ENCODE measurements around the gene TMEM92. TPM values are rescaled to one million over a fixed set of nuclear protein-coding genes. Genes with fewer than 3 reads are reported as not detected.
"Not testable (repeated sequence)": the region's sequence is repeated elsewhere in the genome, so short reads cannot be mapped to it uniquely, and the experiment has no call there.

TMEM92 gene
- total RNA-seq, 3 donors from 2014 or later (not counting 1 experiment from before 2014, with no cell fraction given) = not detected

- Mint-ChIP-seq H3K27me3 (ENCODE audit: low read depth in 2 of 2) (peaks cover 16 to 20% of the 10 kb centered on the region in 2 donors), H3K27ac (no peak overlapping the region), H3K36me3 (no peaks in the 10 kb centered on the region), H3K4me1 (peaks cover 7 to 14% of the 10 kb centered on the region in 2 donors), H3K4me3 (no peak overlapping the region), H3K9me3 (no peaks in the 10 kb centered on the region)
- intact Hi-C loops (cut with micrococcal nuclease) = no loop called here
- no peak overlapping the region for H3K4me3 ChIP-seq (ENCODE audit: low read length)
- no peak for DNase-seq
- no peak overlapping the region for H3K27ac ChIP-seq (ENCODE audit: low read length)
- TF ChIP-seq CTCF (IDR thresholded peaks at IDR 0.05) = no peak
- 57% methylated on average over 5 of the region's 7 CpGs for WGBS (ENCODE audit: insufficient coverage)
- no peaks in the 10 kb centered on the region for H3K36me3 ChIP-seq (ENCODE audit: control insufficient read depth, insufficient read depth, low read length)
- peaks cover 11% of the 10 kb centered on the region for H3K27me3 ChIP-seq (ENCODE audit: control insufficient read depth, insufficient read depth, low read length)
- H3K9me3 ChIP-seq (ENCODE audit: control insufficient read depth, insufficient read depth, low read length) = no peaks in the 10 kb centered on the region
- no peak for ATAC-seq
- peaks cover 11% of the 10 kb centered on the region for H3K4me1 ChIP-seq (ENCODE audit: control insufficient read depth, insufficient read depth, low read length)
Observed at GRCh38 chr17:50268743-50269275, 5.5 kb upstream of the TMEM92 start.

DNA sequence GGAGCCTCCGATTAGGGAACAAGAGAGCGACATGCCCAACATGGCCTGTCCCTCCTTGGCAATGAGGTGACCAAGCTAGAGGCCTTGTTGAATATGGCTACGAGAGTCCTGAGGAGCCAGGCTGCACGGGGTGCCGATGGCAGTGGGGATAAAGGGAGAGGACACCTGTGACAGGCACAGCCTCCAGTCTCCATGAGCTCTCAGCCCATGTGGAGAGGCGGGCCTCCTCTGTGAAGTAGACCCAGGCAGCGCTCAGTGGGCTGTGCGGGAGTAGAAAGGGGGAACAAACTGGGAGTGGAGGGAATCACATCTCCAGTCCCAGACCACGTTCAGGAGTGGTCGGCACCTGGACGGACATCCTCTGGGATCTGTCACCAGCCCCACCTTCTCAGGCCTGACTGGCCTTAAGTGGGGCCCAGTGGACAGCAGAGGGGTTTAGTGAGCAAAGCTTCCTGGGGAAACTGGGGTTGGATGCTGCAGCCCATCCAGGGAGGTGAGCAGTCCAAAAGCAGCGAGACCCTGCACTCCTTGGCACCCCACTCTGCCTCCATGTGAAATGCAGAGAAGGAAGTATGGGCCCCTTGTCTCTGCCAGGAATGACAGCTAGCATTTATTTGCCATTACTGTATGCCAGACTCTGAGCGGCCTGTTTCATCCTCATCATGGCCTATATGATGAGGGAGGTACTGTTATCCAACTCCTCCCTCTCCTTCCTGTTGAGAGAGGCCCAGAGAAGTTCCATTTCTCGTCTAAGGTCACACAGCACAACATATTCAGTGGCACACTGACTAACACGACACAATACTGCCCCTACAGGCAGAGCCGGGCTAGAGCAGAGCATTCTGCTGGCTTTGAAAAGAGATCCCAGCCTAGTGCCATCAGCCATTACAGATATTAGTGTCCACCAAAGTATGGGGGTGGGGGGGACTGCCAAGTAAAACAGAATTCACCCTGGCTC is 4.5 kb upstream of the TMEM92 start:
- Histone ChIP-seq H3K36me3 (ENCODE audit: control insufficient read depth, insufficient read depth, low read length) (no peaks in the 10 kb centered on the region), H3K4me1 (ENCODE audit: control insufficient read depth, insufficient read depth, low read length) (peaks cover 11% of the 10 kb centered on the region), H3K4me3 (ENCODE audit: low read length) (no peak overlapping the region), H3K27ac (ENCODE audit: low read length) (no peak overlapping the region), H3K9me3 (ENCODE audit: control insufficient read depth, insufficient read depth, low read length) (no peaks in the 10 kb centered on the region), H3K27me3 (ENCODE audit: control insufficient read depth, insufficient read depth, low read length) (peaks cover 11% of the 10 kb centered on the region)
- 83% methylated on average over 16 of the region's 16 CpGs for WGBS (ENCODE audit: insufficient coverage)
- intact Hi-C loops (cut with micrococcal nuclease) = no loop called here
- Mint-ChIP-seq H3K4me3 (no peak overlapping the region), H3K9me3 (no peaks in the 10 kb centered on the region), H3K4me1 (peaks cover 7 to 9% of the 10 kb centered on the region in 2 donors), H3K36me3 (no peaks in the 10 kb centered on the region), H3K27ac (no peak overlapping the region), H3K27me3 (ENCODE audit: low read depth in 2 of 2) (peaks cover 16 to 21% of the 10 kb centered on the region in 2 donors)
- DNase-seq = peak; percentile 36 to 71
- peak; percentile 71 for TF ChIP-seq CTCF (IDR thresholded peaks at IDR 0.05)
- peak; percentile 80 to 86 (median 82) for ATAC-seq

- DNase-seq (no peak), ATAC-seq (peak in 2 of 3 donors; percentile 5 to 9)
- no peaks in the 10 kb centered on the region for H3K36me3 ChIP-seq (ENCODE audit: control insufficient read depth, insufficient read depth, low read length)
- 88% methylated on average over 21 of the region's 21 CpGs for WGBS (ENCODE audit: insufficient coverage)
- Mint-ChIP-seq H3K4me1 (peaks cover 7 to 9% of the 10 kb centered on the region in 2 donors), H3K27me3 (ENCODE audit: low read depth in 2 of 2) (peaks cover 22 to 27% of the 10 kb centered on the region in 2 donors), H3K4me3 (no peak overlapping the region), H3K27ac (no peak overlapping the region), H3K9me3 (no peaks in the 10 kb centered on the region), H3K36me3 (no peaks in the 10 kb centered on the region)
- peak; percentile 29 for TF ChIP-seq CTCF (IDR thresholded peaks at IDR 0.05)
- H3K9me3 ChIP-seq (ENCODE audit: control insufficient read depth, insufficient read depth, low read length) = no peaks in the 10 kb centered on the region
- H3K27me3 ChIP-seq (ENCODE audit: control insufficient read depth, insufficient read depth, low read length) = peaks cover 11% of the 10 kb centered on the region
- H3K4me3 ChIP-seq (ENCODE audit: low read length) = no peak overlapping the region
- H3K27ac ChIP-seq (ENCODE audit: low read length) = no peak overlapping the region
- H3K4me1 ChIP-seq (ENCODE audit: control insufficient read depth, insufficient read depth, low read length) = peaks cover 11% of the 10 kb centered on the region
- intact Hi-C loops (cut with micrococcal nuclease) = no loop called here
Observed at GRCh38 chr17:50270435-50271362, 3.6 kb upstream of the TMEM92 start.

GRCh38 chr17:50271363-50271750 is 2.9 kb upstream of the TMEM92 start:
- H3K9me3 ChIP-seq (ENCODE audit: control insufficient read depth, insufficient read depth, low read length); H3K36me3 Mint-ChIP-seq; DNase-seq; H3K36me3 ChIP-seq (ENCODE audit: control insufficient read depth, insufficient read depth, low read length); intact Hi-C loops (cut with micrococcal nuclease); H3K4me3 Mint-ChIP-seq; H3K9me3 Mint-ChIP-seq; H3K4me1 Mint-ChIP-seq; H3K27ac Mint-ChIP-seq; H3K27ac ChIP-seq (ENCODE audit: low read length); ATAC-seq; H3K4me3 ChIP-seq (ENCODE audit: low read length): not testable (repeated sequence)
- H3K27me3 Mint-ChIP-seq (ENCODE audit: low read depth in 2 of 2) = peaks cover 22 to 27% of the 10 kb centered on the region in 2 donors
- peaks cover 11% of the 10 kb centered on the region for H3K4me1 ChIP-seq (ENCODE audit: control insufficient read depth, insufficient read depth, low read length)
- WGBS (ENCODE audit: insufficient coverage) = 96% methylated on average over 3 of the region's 4 CpGs
- peaks cover 11% of the 10 kb centered on the region for H3K27me3 ChIP-seq (ENCODE audit: control insufficient read depth, insufficient read depth, low read length)
